HG02884 (cell line): ENCODE results near the gene PSD4.

Experiments
- ATAC-seq: cut with Tn5 transposase; IDR thresholded peaks from one replicate; pipeline ENCODE4 v1.9.1; 2021; ENCODE audit warnings: mild to moderate bottlenecking, moderate library complexity; ENCODE audit not compliant: unreplicated experiment

The PSD4 gene

GRCh38 chr2:113258471-113259147 lies 84.8 kb downstream of the PSD4 start:
- no peak for ATAC-seq
